ENCODE measurements around the gene RPS24.

DNA sequence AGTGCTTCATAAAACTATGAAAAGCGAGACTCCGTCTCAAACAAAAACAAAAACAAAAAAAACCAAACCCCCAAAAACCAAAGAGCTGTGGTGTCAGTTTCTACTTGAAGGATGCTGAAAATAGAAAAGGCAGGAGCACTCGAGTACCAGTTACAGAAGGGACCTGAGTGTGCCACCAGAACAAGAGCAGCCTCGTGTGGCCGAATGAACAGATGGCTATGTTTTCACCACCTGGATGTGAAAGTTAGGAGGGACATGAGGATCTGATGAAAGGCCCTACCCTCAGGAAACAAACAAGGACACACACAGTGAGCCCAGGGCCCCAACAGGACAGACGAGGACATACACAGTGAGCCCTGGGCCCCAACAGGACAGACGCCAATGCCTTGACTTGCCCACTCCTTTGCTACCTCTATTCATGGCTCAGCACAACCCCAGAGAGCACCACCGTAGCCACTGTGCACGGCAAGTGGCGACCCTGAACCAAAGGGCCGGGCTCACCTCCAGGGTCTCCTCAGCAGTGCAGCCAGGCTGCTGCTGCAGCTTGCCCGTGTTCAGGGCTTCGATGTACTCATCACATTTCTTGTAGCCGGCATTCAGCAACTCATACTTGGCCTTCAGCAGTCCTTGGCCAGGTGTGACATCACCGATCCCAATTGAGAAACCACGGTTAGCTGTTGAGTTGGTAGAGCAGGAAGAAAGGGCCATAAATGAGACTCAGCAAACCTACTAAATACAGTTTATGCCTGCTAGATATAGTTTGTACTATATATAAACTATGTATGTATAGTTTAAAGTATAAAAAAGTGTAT is 29.2 kb upstream of the RPS24 start:
- TF ChIP-seq, protein P1, sequence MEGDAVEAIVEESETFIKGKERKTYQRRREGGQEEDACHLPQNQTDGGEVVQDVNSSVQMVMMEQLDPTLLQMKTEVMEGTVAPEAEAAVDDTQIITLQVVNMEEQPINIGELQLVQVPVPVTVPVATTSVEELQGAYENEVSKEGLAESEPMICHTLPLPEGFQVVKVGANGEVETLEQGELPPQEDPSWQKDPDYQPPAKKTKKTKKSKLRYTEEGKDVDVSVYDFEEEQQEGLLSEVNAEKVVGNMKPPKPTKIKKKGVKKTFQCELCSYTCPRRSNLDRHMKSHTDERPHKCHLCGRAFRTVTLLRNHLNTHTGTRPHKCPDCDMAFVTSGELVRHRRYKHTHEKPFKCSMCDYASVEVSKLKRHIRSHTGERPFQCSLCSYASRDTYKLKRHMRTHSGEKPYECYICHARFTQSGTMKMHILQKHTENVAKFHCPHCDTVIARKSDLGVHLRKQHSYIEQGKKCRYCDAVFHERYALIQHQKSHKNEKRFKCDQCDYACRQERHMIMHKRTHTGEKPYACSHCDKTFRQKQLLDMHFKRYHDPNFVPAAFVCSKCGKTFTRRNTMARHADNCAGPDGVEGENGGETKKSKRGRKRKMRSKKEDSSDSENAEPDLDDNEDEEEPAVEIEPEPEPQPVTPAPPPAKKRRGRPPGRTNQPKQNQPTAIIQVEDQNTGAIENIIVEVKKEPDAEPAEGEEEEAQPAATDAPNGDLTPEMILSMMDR (IDR thresholded peaks at IDR 0.05; ENCODE audit: low read length) = no peak
- TF ChIP-seq EZH2 (optimal IDR thresholded peaks at IDR 0.05; ENCODE audit: low read depth, low read length) = no peak

Data from MM.1S (cell line).